Measurements from ENCODE around the gene RYR3.

RYR3 gene

GRCh38 chr15:33489335-33489734, 178.6 kb downstream of the RYR3 start:
- no peak for DNase-seq (ENCODE audit: low read depth)
- H3K4me3 ChIP-seq (ENCODE audit: low read length) = no peak overlapping the region
- TF ChIP-seq CTCF (IDR thresholded peaks at IDR 0.05; ENCODE audit: insufficient read depth, low read depth, low read length, missing control alignments) = no peak

GRCh38 chr15:33490703-33491102, 179.9 kb downstream of the RYR3 start:
- DNase-seq (ENCODE audit: low read depth) = no peak
- TF ChIP-seq CTCF (IDR thresholded peaks at IDR 0.05; ENCODE audit: insufficient read depth, low read depth, low read length, missing control alignments) = no peak
- no peak overlapping the region for H3K4me3 ChIP-seq (ENCODE audit: low read length)

GRCh38 chr15:33492434-33493052, 181.8 kb downstream of the RYR3 start:
- DNase-seq (ENCODE audit: low read depth) = no peak
- H3K4me3 ChIP-seq (ENCODE audit: low read length) = no peak overlapping the region
- no peak for TF ChIP-seq CTCF (IDR thresholded peaks at IDR 0.05; ENCODE audit: insufficient read depth, low read depth, low read length, missing control alignments)

- no peak for DNase-seq (ENCODE audit: low read depth)
- no peak overlapping the region for H3K4me3 ChIP-seq (ENCODE audit: low read length)
Measured at GRCh38 chr15:33494306-33494705, 183.5 kb downstream of the RYR3 start.

GRCh38 chr15:33500432-33501195, 189.8 kb downstream of the RYR3 start:
- TF ChIP-seq CTCF (IDR thresholded peaks at IDR 0.05; ENCODE audit: insufficient read depth, low read depth, low read length, missing control alignments) = no peak
- DNase-seq (ENCODE audit: low read depth) = no peak
- no peak overlapping the region for H3K4me3 ChIP-seq (ENCODE audit: low read length)

More at GRCh38 chr15:33494306-33494705, 183.5 kb downstream of the RYR3 start:
- no peak for TF ChIP-seq CTCF (IDR thresholded peaks at IDR 0.05; ENCODE audit: insufficient read depth, low read depth, low read length, missing control alignments)

GRCh38 chr15:33503681-33504080, 192.9 kb downstream of the RYR3 start:
- no peak overlapping the region for H3K4me3 ChIP-seq (ENCODE audit: low read length)
- DNase-seq (ENCODE audit: low read depth) = no peak
- TF ChIP-seq CTCF (IDR thresholded peaks at IDR 0.05; ENCODE audit: insufficient read depth, low read depth, low read length, missing control alignments) = no peak

Measured in epithelial cell of esophagus (primary cell).